Esophagus muscularis mucosa (tissue), 4 donors: ENCODE results near the gene RPS14. TPM values are rescaled to one million over a fixed set of nuclear protein-coding genes. Genes with fewer than 3 reads are reported as not detected.

ENCODE experiments used
- DNase-seq: peaks from one replicate; pipeline ENCODE4 v3.0.0-alpha.2; 2017; ENCODE audit errors: extremely low spot score
- H3K27ac ChIP-seq, 4 donors: fragments of 200-600 bp; sonication (generic); replicated peaks in 1 of 4; 1 replicate in 3 of 4; 2 replicates in 1 of 4; pipeline ENCODE4 v1.5.1; 2016 to 2019; ENCODE audit warnings: mild to moderate bottlenecking in 1 of 4
- H3K27me3 ChIP-seq, 4 donors: fragments of 200-600 bp; sonication (generic); one replicate each; pipeline versions ENCODE4 v1.5.1 to v1.6.0; 2016 to 2019
- H3K36me3 ChIP-seq, 4 donors: fragments of 200-600 bp; sonication (generic); one replicate each; pipeline ENCODE4 v1.5.1; 2016 to 2019
- H3K4me1 ChIP-seq, 4 donors: fragments of 200-600 bp; sonication (generic); one replicate each; pipeline ENCODE4 v1.5.1; 2016 to 2019
- H3K4me3 ChIP-seq, 4 donors: fragments of 200-600 bp; sonication (generic); 1 replicate in 2 of 4; 2 replicates in 2 of 4; pipeline ENCODE4 v1.5.1; 2016 to 2019; ENCODE audit warnings: mild to moderate bottlenecking in 4 of 4, moderate library complexity in 1 of 4
- H3K9me3 ChIP-seq, 4 donors: fragments of 200-600 bp; sonication (generic); 1 replicate in 3 of 4; 2 replicates in 1 of 4; pipeline ENCODE4 v1.5.1; 2016 to 2019
- EP300 ChIP-seq: sonication (generic); formaldehyde crosslinking; IDR thresholded peaks from one replicate; pipeline ENCODE4 v1.6.1; 2017; ENCODE audit warnings: antibody characterized with exemption
- POLR2A ChIP-seq: fragments of 450-650 bp; IDR thresholded peaks from one replicate; pipeline ENCODE4 v1.6.1; 2017; ENCODE audit warnings: antibody characterized with exemption, moderate library complexity, mild to moderate bottlenecking, low read depth
- POLR2AphosphoS5 ChIP-seq, 2 donors: sonication (generic); formaldehyde crosslinking; IDR thresholded peaks; one replicate each; pipeline ENCODE4 v1.6.1; 2017; ENCODE audit warnings: antibody characterized with exemption in 2 of 2
- WGBS: methylation state at CpG from one replicate; pipeline ENCODE4 v1.1.5; 2018; 5-methylcytosine and 5-hydroxymethylcytosine counted together
- intact Hi-C: fragments of 100-400 bp; cut with DNase I; formaldehyde crosslinking; loops from one replicate; pipeline ENCODE4 v1.15.1; 2023
- total RNA-seq, 4 donors: library from RNA; depleted of rRNA; stranded (reverse); fragments of >200 nt; gene quantifications; one replicate each; pipeline versions ENCODE4 v1.1.0 to v1.2.1, GENCODE V29; 2016
- TF ChIP-seq, protein P1 (sequence below), 3 experiments: fragments of 200-600 bp in 2 of 3; fragments of 450-650 bp in 1 of 3; sonication (generic) in 2 of 3; IDR thresholded peaks; one replicate each; pipeline ENCODE4 v1.5.1; 2017 to 2019; ENCODE audit warnings: antibody characterized with exemption in 3 of 3, mild to moderate bottlenecking in 2 of 3, moderate library complexity in 1 of 3

Gene RPS14
- total RNA-seq, 4 donors from 2014 or later, result 1,492 to 3,727 (median 2,626) TPM

DNA sequence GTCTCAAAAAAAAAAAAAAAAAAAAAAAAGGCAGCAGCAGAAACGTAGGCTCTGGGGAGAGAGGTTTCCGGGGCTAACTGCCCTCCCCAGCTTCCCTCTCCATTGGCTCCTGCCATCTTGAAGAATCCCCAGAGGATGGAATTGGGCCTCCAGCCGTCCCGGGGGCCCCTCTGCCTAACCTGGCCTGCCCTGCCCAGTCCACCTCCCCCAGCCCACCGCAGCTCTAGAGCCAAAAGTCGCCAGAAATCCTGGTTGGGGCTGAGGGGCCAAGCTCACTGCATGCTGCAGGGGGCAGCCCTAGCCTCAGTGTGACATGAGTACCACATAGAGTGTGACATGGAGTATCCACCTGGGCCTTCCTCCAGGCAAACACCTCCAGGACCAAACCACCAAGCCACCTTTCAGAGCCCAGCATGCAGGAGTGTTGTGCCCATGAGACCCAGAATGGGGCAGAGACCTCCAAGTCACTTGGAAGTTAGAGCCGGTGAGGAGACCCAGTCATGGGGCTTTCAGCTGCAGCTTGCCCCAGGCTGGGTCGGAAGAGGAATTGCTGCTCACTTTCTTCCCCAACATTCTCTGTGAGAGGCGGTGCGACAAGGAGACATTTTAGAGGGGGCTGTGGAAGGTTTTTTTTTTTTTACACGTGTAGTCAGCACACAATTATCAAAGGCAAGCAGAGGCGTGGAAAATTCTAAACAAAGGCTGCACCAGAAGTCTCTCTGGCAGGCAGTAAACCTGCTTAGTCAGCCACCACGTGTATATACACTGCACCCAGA, 54.4 kb downstream of the RPS14 start:
- H3K27me3 ChIP-seq, result no peaks in the 10 kb centered on the region
- WGBS, result 82% methylated on average over 12 of the region's 13 CpGs
- no peak for TF ChIP-seq EP300
- no peak for TF ChIP-seq POLR2AphosphoS5 (IDR thresholded peaks at IDR 0.05)
- TF ChIP-seq, protein P1, sequence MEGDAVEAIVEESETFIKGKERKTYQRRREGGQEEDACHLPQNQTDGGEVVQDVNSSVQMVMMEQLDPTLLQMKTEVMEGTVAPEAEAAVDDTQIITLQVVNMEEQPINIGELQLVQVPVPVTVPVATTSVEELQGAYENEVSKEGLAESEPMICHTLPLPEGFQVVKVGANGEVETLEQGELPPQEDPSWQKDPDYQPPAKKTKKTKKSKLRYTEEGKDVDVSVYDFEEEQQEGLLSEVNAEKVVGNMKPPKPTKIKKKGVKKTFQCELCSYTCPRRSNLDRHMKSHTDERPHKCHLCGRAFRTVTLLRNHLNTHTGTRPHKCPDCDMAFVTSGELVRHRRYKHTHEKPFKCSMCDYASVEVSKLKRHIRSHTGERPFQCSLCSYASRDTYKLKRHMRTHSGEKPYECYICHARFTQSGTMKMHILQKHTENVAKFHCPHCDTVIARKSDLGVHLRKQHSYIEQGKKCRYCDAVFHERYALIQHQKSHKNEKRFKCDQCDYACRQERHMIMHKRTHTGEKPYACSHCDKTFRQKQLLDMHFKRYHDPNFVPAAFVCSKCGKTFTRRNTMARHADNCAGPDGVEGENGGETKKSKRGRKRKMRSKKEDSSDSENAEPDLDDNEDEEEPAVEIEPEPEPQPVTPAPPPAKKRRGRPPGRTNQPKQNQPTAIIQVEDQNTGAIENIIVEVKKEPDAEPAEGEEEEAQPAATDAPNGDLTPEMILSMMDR (IDR thresholded peaks at IDR 0.05), result no peak
- no peak for TF ChIP-seq POLR2A
- intact Hi-C loops, result no loop called here
- DNase-seq, result no peak
- peaks cover 66 to 100% (median 98%) of the 10 kb centered on the region in 4 donors for H3K36me3 ChIP-seq
- H3K4me1 ChIP-seq, result no peaks in the 10 kb centered on the region
- H3K27ac ChIP-seq, result no peak overlapping the region
- H3K4me3 ChIP-seq, result no peak overlapping the region
- H3K9me3 ChIP-seq, result no peaks in the 10 kb centered on the region

DNA sequence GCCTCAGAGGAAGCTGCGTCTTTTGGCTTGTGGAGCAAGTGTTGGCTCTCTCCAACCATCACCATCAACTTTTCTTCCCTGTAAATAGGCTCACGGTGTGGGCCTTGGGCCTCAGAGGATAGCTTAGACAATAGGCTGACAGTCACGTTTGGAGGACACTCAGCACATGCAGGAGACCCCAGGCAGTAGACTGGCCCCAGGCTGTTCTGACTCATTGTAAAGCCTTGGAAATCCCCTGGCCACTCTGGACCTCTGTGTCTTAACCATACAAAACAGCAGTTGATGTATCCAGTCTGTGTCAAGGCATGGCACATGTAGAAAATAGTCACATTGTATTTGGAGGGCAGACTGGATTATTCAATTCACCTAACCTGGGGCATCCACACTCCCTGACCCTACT, 55.4 kb downstream of the RPS14 start:
- no peak overlapping the region for H3K4me3 ChIP-seq
- WGBS, result 62% methylated on average over 3 of the region's 3 CpGs
- H3K36me3 ChIP-seq, result peaks cover 66 to 100% (median 98%) of the 10 kb centered on the region in 4 donors
- TF ChIP-seq EP300 (no peak), POLR2AphosphoS5 (IDR thresholded peaks at IDR 0.05) (no peak), POLR2A (no peak)
- TF ChIP-seq, protein P1 (IDR thresholded peaks at IDR 0.05), result no peak
- H3K27ac ChIP-seq, result no peak overlapping the region
- H3K27me3 ChIP-seq, result no peaks in the 10 kb centered on the region
- H3K9me3 ChIP-seq, result no peaks in the 10 kb centered on the region
- no peak for DNase-seq
- no peaks in the 10 kb centered on the region for H3K4me1 ChIP-seq
- intact Hi-C loops, result no loop called here

DNA sequence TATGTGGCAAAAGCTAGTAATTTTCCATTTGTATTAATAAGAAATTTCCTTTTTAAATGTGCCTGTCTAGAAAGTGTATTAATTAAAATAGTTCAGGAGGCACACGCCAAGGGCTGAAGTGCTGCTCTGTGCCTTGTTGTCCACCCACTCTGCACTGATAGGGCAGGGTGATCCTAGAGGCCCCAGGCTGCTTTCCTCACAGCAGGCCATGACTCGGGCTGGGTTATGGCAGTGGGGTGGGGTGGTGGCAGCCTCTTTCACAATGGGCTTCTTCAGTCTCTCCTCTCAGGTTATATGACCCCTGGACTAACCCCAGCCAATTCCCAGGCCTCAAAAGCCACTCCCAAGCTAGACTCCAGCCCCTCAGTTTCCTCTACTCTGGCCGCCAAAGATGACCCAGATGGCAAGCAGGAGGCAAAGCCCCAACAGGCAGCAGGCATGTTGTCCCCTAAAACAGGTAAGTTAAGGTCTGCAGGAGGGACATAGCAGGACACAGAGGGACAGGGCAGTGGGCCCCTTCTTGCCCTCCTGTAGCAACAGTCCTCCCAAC, 56.4 kb downstream of the RPS14 start:
- TF ChIP-seq POLR2A, result no peak
- no peak for TF ChIP-seq POLR2AphosphoS5 (IDR thresholded peaks at IDR 0.05)
- TF ChIP-seq, protein P1 (IDR thresholded peaks at IDR 0.05), result no peak
- TF ChIP-seq EP300, result no peak
- no peaks in the 10 kb centered on the region for H3K9me3 ChIP-seq
- H3K4me1 ChIP-seq, result no peaks in the 10 kb centered on the region
- peaks cover 71 to 100% (median 97%) of the 10 kb centered on the region in 4 donors for H3K36me3 ChIP-seq
- H3K27me3 ChIP-seq, result no peaks in the 10 kb centered on the region
- intact Hi-C loops, result no loop called here
- H3K4me3 ChIP-seq, result no peak overlapping the region
- DNase-seq, result no peak
- WGBS, result 83% methylated on average over 3 of the region's 3 CpGs
- H3K27ac ChIP-seq, result no peak overlapping the region

DNA sequence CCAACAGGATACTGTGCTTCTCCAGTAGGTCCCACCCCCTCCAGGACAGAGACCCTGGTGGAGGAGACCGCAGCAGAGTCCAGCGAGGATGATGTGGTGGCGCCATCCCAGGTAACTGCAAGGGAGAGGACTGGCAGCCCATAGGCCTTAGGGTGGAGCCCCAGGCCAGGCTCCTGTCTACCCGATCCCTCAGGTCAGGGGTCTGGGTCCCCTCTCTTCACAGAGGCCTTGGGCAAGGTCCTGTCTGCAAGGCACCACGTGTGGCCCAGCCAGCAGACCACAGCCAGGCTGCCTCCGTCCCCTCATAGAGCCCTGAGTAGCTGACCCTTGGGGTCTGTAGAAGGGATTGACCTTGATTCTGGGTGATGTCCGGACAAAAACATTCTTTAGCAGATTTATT, 56.9 kb downstream of the RPS14 start:
- intact Hi-C loops, result no loop called here
- no peak for DNase-seq
- Histone ChIP-seq H3K27me3 (no peaks in the 10 kb centered on the region), H3K4me3 (no peak overlapping the region), H3K9me3 (no peaks in the 10 kb centered on the region), H3K4me1 (no peaks in the 10 kb centered on the region), H3K36me3 (peaks cover 76 to 100% (median 98%) of the 10 kb centered on the region in 4 donors), H3K27ac (no peak overlapping the region)
- 98% methylated on average over 6 of the region's 7 CpGs for whole genome bisulfite sequencing
- TF ChIP-seq POLR2A (no peak), POLR2AphosphoS5 (IDR thresholded peaks at IDR 0.05) (no peak), EP300 (no peak)
- TF ChIP-seq, protein P1 (IDR thresholded peaks at IDR 0.05), result no peak

Other genes with a start within 250 kb of the RPS14 start
- 1 to 10 TPM; 2.5 to 8.0 (median 3.8) TPM for gene CAMK2A, start 160.0 kb downstream of the RPS14 start, total RNA-seq
- gene ARSI, start 146.8 kb downstream of the RPS14 start, total RNA-seq, result 10 to 100 TPM in 3 of 4 donors, 1 to 10 TPM in 1; 5.8 to 20.6 (median 10.1) TPM
- 10 to 100 TPM; 27.4 to 46.0 (median 36.3) TPM for gene TCOF1, start 92.0 kb downstream of the RPS14 start, total RNA-seq
- gene CD74, start 36.8 kb downstream of the RPS14 start, total RNA-seq, result 100 to 1,000 TPM; 270 to 595 (median 555) TPM
- gene NDST1, start 58.4 kb upstream of the RPS14 start, total RNA-seq, result 100 to 1,000 TPM in 1 of 4 donors, 10 to 100 TPM in 3; 48.2 to 113 (median 74.5) TPM
- gene SYNPO, start 190.9 kb upstream of the RPS14 start, total RNA-seq, result 10 to 100 TPM; 20.4 to 54.0 (median 39.3) TPM
- gene MYOZ3, start 211.5 kb upstream of the RPS14 start, total RNA-seq, result 1 to 10 TPM in 1 of 4 donors, under 1 TPM in 2, not detected in 1; 0.17 to 1.2 (median 0.46) TPM